ENCODE measurements around the gene RECK. TPM values are rescaled to one million over a fixed set of nuclear protein-coding genes. Genes with fewer than 3 reads are reported as not detected.
A peak's percentile ranks its signal among the peaks of the same experiment; 100 is the strongest.
"Not testable (repeated sequence)": the region's sequence is repeated elsewhere in the genome, so short reads cannot be mapped to it uniquely, and the experiment has no call there.

The RECK gene
- total and polyA plus RNA-seq, 2 donors (not counting 1 experiment from before 2014, with no cell fraction given), result 98.4 to 212 TPM

GRCh38 chr9:36158122-36158521, 121.4 kb downstream of the RECK start:
- TF ChIP-seq EZH2 (IDR thresholded peaks at IDR 0.05; ENCODE audit: low read length, missing control alignments) (no peak), CTCF (conservative IDR thresholded peaks at IDR 0.05 in 1 of 2, IDR thresholded peaks at IDR 0.05 in 1 of 2; ENCODE audit: low read depth in 1 of 2, low read length in 2 of 2) (no peak)
- H2AFZ ChIP-seq (ENCODE audit: low read length), result no peak overlapping the region
- H3K79me2 ChIP-seq (ENCODE audit: control insufficient read depth, insufficient read depth, low read length), result no peaks in the 10 kb centered on the region
- no peaks in the 10 kb centered on the region for H4K20me1 ChIP-seq (ENCODE audit: control insufficient read depth, extremely low read depth, insufficient read depth, low read length)
- no peak overlapping the region for H3K4me3 ChIP-seq (replicated peaks in 1 of 4; ENCODE audit: control extremely low read depth in 1 of 4, insufficient read depth in 1 of 4, low read depth in 3 of 4, low read length in 4 of 4)
- no peak overlapping the region for H3K27ac ChIP-seq (ENCODE audit: insufficient read depth, low read length)
- H3K27me3 ChIP-seq (ENCODE audit: control insufficient read depth, insufficient read depth, low read length), result no peaks in the 10 kb centered on the region
- H3K9ac ChIP-seq (ENCODE audit: insufficient read depth, low read length), result no peak overlapping the region
- DNase-seq (ENCODE audit: low read depth in 2 of 2), result peak; percentile 35 to 80
- peaks cover 24% of the 10 kb centered on the region for H3K4me1 ChIP-seq (ENCODE audit: control insufficient read depth, extremely low read depth, insufficient read depth, low read length)
- no peak overlapping the region for H3K4me2 ChIP-seq (ENCODE audit: extremely low read depth, insufficient read depth, low read length)
- H3K36me3 ChIP-seq (ENCODE audit: control insufficient read depth, insufficient read depth, low read length), result no peaks in the 10 kb centered on the region
- no peaks in the 10 kb centered on the region for H3K9me3 ChIP-seq (ENCODE audit: control insufficient read depth, insufficient read depth, low read depth, low read length)

GRCh38 chr9:36158917-36159316, 122.2 kb downstream of the RECK start:
- Histone ChIP-seq H3K4me1 (ENCODE audit: control insufficient read depth, extremely low read depth, insufficient read depth, low read length) (peaks cover 32% of the 10 kb centered on the region), H3K4me2 (ENCODE audit: extremely low read depth, insufficient read depth, low read length) (no peak overlapping the region), H3K9ac (ENCODE audit: insufficient read depth, low read length) (no peak overlapping the region), H3K9me3 (ENCODE audit: control insufficient read depth, insufficient read depth, low read depth, low read length) (no peaks in the 10 kb centered on the region), H2AFZ (ENCODE audit: low read length) (no peak overlapping the region), H3K27ac (ENCODE audit: insufficient read depth, low read length) (no peak overlapping the region), H4K20me1 (ENCODE audit: control insufficient read depth, extremely low read depth, insufficient read depth, low read length) (no peaks in the 10 kb centered on the region), H3K36me3 (ENCODE audit: control insufficient read depth, insufficient read depth, low read length) (no peaks in the 10 kb centered on the region), H3K79me2 (ENCODE audit: control insufficient read depth, insufficient read depth, low read length) (no peaks in the 10 kb centered on the region), H3K27me3 (ENCODE audit: control insufficient read depth, insufficient read depth, low read length) (no peaks in the 10 kb centered on the region), H3K4me3 (replicated peaks in 1 of 4; ENCODE audit: control extremely low read depth in 1 of 4, insufficient read depth in 1 of 4, low read depth in 3 of 4, low read length in 4 of 4) (no peak overlapping the region)
- TF ChIP-seq EZH2 (IDR thresholded peaks at IDR 0.05; ENCODE audit: low read length, missing control alignments) (no peak), CTCF (conservative IDR thresholded peaks at IDR 0.05 in 1 of 2, IDR thresholded peaks at IDR 0.05 in 1 of 2; ENCODE audit: low read depth in 1 of 2, low read length in 2 of 2) (no peak)
- peak in 1 of 2 donors; percentile 70 for DNase-seq (ENCODE audit: low read depth in 2 of 2)

GRCh38 chr9:36159509-36159908, 122.8 kb downstream of the RECK start:
- not testable (repeated sequence) for H2AFZ ChIP-seq (ENCODE audit: low read length); H3K27ac ChIP-seq (ENCODE audit: insufficient read depth, low read length); H3K27me3 ChIP-seq (ENCODE audit: control insufficient read depth, insufficient read depth, low read length); H3K9ac ChIP-seq (ENCODE audit: insufficient read depth, low read length); H3K4me3 ChIP-seq (replicated peaks in 1 of 4; ENCODE audit: control extremely low read depth in 1 of 4, insufficient read depth in 1 of 4, low read depth in 3 of 4, low read length in 4 of 4); H3K36me3 ChIP-seq (ENCODE audit: control insufficient read depth, insufficient read depth, low read length); H3K9me3 ChIP-seq (ENCODE audit: control insufficient read depth, insufficient read depth, low read depth, low read length); H4K20me1 ChIP-seq (ENCODE audit: control insufficient read depth, extremely low read depth, insufficient read depth, low read length); H3K4me2 ChIP-seq (ENCODE audit: extremely low read depth, insufficient read depth, low read length); DNase-seq (ENCODE audit: low read depth in 2 of 2); H3K79me2 ChIP-seq (ENCODE audit: control insufficient read depth, insufficient read depth, low read length)
- H3K4me1 ChIP-seq (ENCODE audit: control insufficient read depth, extremely low read depth, insufficient read depth, low read length), result peaks cover 35% of the 10 kb centered on the region

GRCh38 chr9:36160126-36160525, 123.4 kb downstream of the RECK start:
- not testable (repeated sequence) for H3K27ac ChIP-seq (ENCODE audit: insufficient read depth, low read length); H3K4me2 ChIP-seq (ENCODE audit: extremely low read depth, insufficient read depth, low read length); H3K79me2 ChIP-seq (ENCODE audit: control insufficient read depth, insufficient read depth, low read length); H3K4me3 ChIP-seq (replicated peaks in 1 of 4; ENCODE audit: control extremely low read depth in 1 of 4, insufficient read depth in 1 of 4, low read depth in 3 of 4, low read length in 4 of 4); H4K20me1 ChIP-seq (ENCODE audit: control insufficient read depth, extremely low read depth, insufficient read depth, low read length); H3K9me3 ChIP-seq (ENCODE audit: control insufficient read depth, insufficient read depth, low read depth, low read length); H3K9ac ChIP-seq (ENCODE audit: insufficient read depth, low read length); H2AFZ ChIP-seq (ENCODE audit: low read length); H3K27me3 ChIP-seq (ENCODE audit: control insufficient read depth, insufficient read depth, low read length); H3K36me3 ChIP-seq (ENCODE audit: control insufficient read depth, insufficient read depth, low read length)
- peaks cover 29% of the 10 kb centered on the region for H3K4me1 ChIP-seq (ENCODE audit: control insufficient read depth, extremely low read depth, insufficient read depth, low read length)
- DNase-seq (ENCODE audit: low read depth in 2 of 2), result peak in 1 of 2 donors; percentile 32
